ENCODE measurements around the gene EGFL8.

The EGFL8 gene

GRCh38 chr6:32167154-32167760 lies 2.9 kb downstream of the EGFL8 start:
- no peak for DNase-seq (ENCODE audit: low spot score)
- in situ Hi-C loops (cut with MboI; ENCODE audit: low pct_unique_long_range_greater_than_20kb, low sequenced_read_pairs, unreplicated experiment): no loop called here
- TF ChIP-seq CTCF (IDR thresholded peaks at IDR 0.05; ENCODE audit: extremely low read depth, insufficient read depth, missing control alignments): no peak

- no peak for TF ChIP-seq CTCF (IDR thresholded peaks at IDR 0.05; ENCODE audit: extremely low read depth, insufficient read depth, missing control alignments)
- in situ Hi-C loops (cut with MboI; ENCODE audit: low pct_unique_long_range_greater_than_20kb, low sequenced_read_pairs, unreplicated experiment): no loop called here
Measured at GRCh38 chr6:32167761-32168262, 3.4 kb downstream of the EGFL8 start.

GRCh38 chr6:32168350-32168749 lies 4.0 kb downstream of the EGFL8 start:
- in situ Hi-C loops (cut with MboI; ENCODE audit: low pct_unique_long_range_greater_than_20kb, low sequenced_read_pairs, unreplicated experiment): no loop called here
- no peak for TF ChIP-seq CTCF (IDR thresholded peaks at IDR 0.05; ENCODE audit: extremely low read depth, insufficient read depth, missing control alignments)
- DNase-seq (ENCODE audit: low spot score): no peak

More at GRCh38 chr6:32167761-32168262, 3.4 kb downstream of the EGFL8 start:
- DNase-seq (ENCODE audit: low spot score): no peak

GRCh38 chr6:32168807-32169591 lies 4.6 kb downstream of the EGFL8 start:
- no peak for TF ChIP-seq CTCF (IDR thresholded peaks at IDR 0.05; ENCODE audit: extremely low read depth, insufficient read depth, missing control alignments)
- in situ Hi-C loops (cut with MboI; ENCODE audit: low pct_unique_long_range_greater_than_20kb, low sequenced_read_pairs, unreplicated experiment): no loop called here
- no peak for DNase-seq (ENCODE audit: low spot score)

- in situ Hi-C loops (cut with MboI; ENCODE audit: low pct_unique_long_range_greater_than_20kb, low sequenced_read_pairs, unreplicated experiment): no loop called here
- TF ChIP-seq CTCF (IDR thresholded peaks at IDR 0.05; ENCODE audit: extremely low read depth, insufficient read depth, missing control alignments): no peak
- DNase-seq (ENCODE audit: low spot score): no peak
Measured at GRCh38 chr6:32170294-32170693, 5.9 kb downstream of the EGFL8 start.

- in situ Hi-C loops (cut with MboI; ENCODE audit: low pct_unique_long_range_greater_than_20kb, low sequenced_read_pairs, unreplicated experiment): no loop called here
- no peak for TF ChIP-seq CTCF (IDR thresholded peaks at IDR 0.05; ENCODE audit: extremely low read depth, insufficient read depth, missing control alignments)
- no peak for DNase-seq (ENCODE audit: low spot score)
Measured at GRCh38 chr6:32171234-32171633, 6.8 kb downstream of the EGFL8 start.

Data from GM13977 (cell line).